ENCODE results near the gene BCL6. TPM values are rescaled to one million over a fixed set of nuclear protein-coding genes. Genes with fewer than 3 reads are reported as not detected.
"Not testable (repeated sequence)": the region's sequence is repeated elsewhere in the genome, so short reads cannot be mapped to it uniquely, and the experiment has no call there.

The BCL6 gene
- total and polyA plus RNA-seq, 2 donors (not counting 1 experiment from before 2014, with no cell fraction given): 21.2 to 48.2 TPM

- Histone ChIP-seq H4K20me1 (ENCODE audit: control insufficient read depth, insufficient read depth, low read length, poor library complexity, severe bottlenecking) (no peaks in the 10 kb centered on the region), H3K27ac (ENCODE audit: low read length in 2 of 2) (no peak overlapping the region), H3K36me3 (replicated peaks in 1 of 2; ENCODE audit: control extremely low read depth in 1 of 2, control insufficient read depth in 1 of 2, extremely low read depth in 1 of 2, insufficient read depth in 2 of 2, low read length in 1 of 2) (no peaks in the 10 kb centered on the region), H2AFZ (ENCODE audit: insufficient read depth, low read depth, low read length, poor library complexity, severe bottlenecking) (no peak overlapping the region), H3K4me1 (ENCODE audit: control insufficient read depth in 2 of 2, insufficient read depth in 2 of 2, low read length in 2 of 2) (no peaks in the 10 kb centered on the region), H3K27me3 (replicated peaks in 1 of 4; ENCODE audit: control extremely low read depth in 1 of 4, control insufficient read depth in 3 of 4, insufficient read depth in 4 of 4, low read length in 3 of 4) (peaks cover 0 to 17% (median 11%) of the 10 kb centered on the region in 4 experiments), H3K79me2 (ENCODE audit: control insufficient read depth, insufficient read depth, low read length) (no peaks in the 10 kb centered on the region), H3K4me3 (ENCODE audit: control extremely low read depth in 1 of 5, extremely low read depth in 1 of 5, insufficient read depth in 1 of 5, low read depth in 2 of 5, low read length in 4 of 5) (no peak overlapping the region), H3K4me2 (replicated peaks; ENCODE audit: low read depth, low read length, poor library complexity, severe bottlenecking) (no peak overlapping the region), H3K9me3 (ENCODE audit: control extremely low read depth in 1 of 3, control insufficient read depth in 2 of 3, insufficient read depth in 1 of 3, low read length in 2 of 3) (no peaks in the 10 kb centered on the region), H3K9ac (ENCODE audit: low read length) (no peak overlapping the region)
- Mint-ChIP-seq H3K27ac (no peak overlapping the region), H3K27me3 (peaks cover 34% of the 10 kb centered on the region), H3K4me3 (no peak overlapping the region), H3K9me3 (ENCODE audit: insufficient read depth) (peaks cover 3% of the 10 kb centered on the region), H3K4me1 (peaks cover 1% of the 10 kb centered on the region)
- ATAC-seq (ENCODE audit: low read depth) (no peak), DNase-seq (no peak)
- intact Hi-C loops (cut with micrococcal nuclease): no loop called here
- no peak for TF ChIP-seq CTCF (IDR thresholded peaks at IDR 0.05)
- TF ChIP-seq EZH2 (IDR thresholded peaks at IDR 0.05; ENCODE audit: borderline replicate concordance, insufficient read depth, low read depth, low read length, poor library complexity, severe bottlenecking): no peak
- CTCF ChIA-PET: interaction anchor here (0.5 to 10.3 kb wide), 4 partner anchors 13 to 856 kb away, joined by 3 to 479 read pairs (median 44); partner anchors contain the start of gene SST
- WGBS (ENCODE audit: insufficient coverage): no CpG with 5 or more reads among the region's 1 CpG
- POLR2A ChIA-PET: no interaction called here
Observed at GRCh38 chr3:187684444-187684843, 60.8 kb downstream of the BCL6 start.

- H4K20me1 ChIP-seq (ENCODE audit: control insufficient read depth, insufficient read depth, low read length, poor library complexity, severe bottlenecking); H3K27ac ChIP-seq (ENCODE audit: low read length in 2 of 2); ATAC-seq (ENCODE audit: low read depth); DNase-seq; intact Hi-C loops (cut with micrococcal nuclease); H3K9me3 ChIP-seq (ENCODE audit: control extremely low read depth in 1 of 3, control insufficient read depth in 2 of 3, insufficient read depth in 1 of 3, low read length in 2 of 3); H3K4me3 ChIP-seq (ENCODE audit: control extremely low read depth in 1 of 5, extremely low read depth in 1 of 5, insufficient read depth in 1 of 5, low read depth in 2 of 5, low read length in 4 of 5); POLR2A ChIA-PET; H3K36me3 ChIP-seq (replicated peaks in 1 of 2; ENCODE audit: control extremely low read depth in 1 of 2, control insufficient read depth in 1 of 2, extremely low read depth in 1 of 2, insufficient read depth in 2 of 2, low read length in 1 of 2); H3K9ac ChIP-seq (ENCODE audit: low read length); H3K9me3 Mint-ChIP-seq (ENCODE audit: insufficient read depth); H3K4me1 ChIP-seq (ENCODE audit: control insufficient read depth in 2 of 2, insufficient read depth in 2 of 2, low read length in 2 of 2); H3K79me2 ChIP-seq (ENCODE audit: control insufficient read depth, insufficient read depth, low read length); H3K4me1 Mint-ChIP-seq; H3K4me2 ChIP-seq (replicated peaks; ENCODE audit: low read depth, low read length, poor library complexity, severe bottlenecking); H3K27ac Mint-ChIP-seq; H2AFZ ChIP-seq (ENCODE audit: insufficient read depth, low read depth, low read length, poor library complexity, severe bottlenecking); H3K4me3 Mint-ChIP-seq: not testable (repeated sequence)
- CTCF ChIA-PET: interaction anchor here (0.7 to 10.3 kb wide), 7 partner anchors 10 to 1473 kb away, joined by 3 to 479 read pairs (median 30); partner anchors contain the start of gene SST
- H3K27me3 ChIP-seq (replicated peaks in 1 of 4; ENCODE audit: control extremely low read depth in 1 of 4, control insufficient read depth in 3 of 4, insufficient read depth in 4 of 4, low read length in 3 of 4): peaks cover 0 to 19% (median 9%) of the 10 kb centered on the region in 4 experiments
- 92% methylated on average over 9 of the region's 11 CpGs for WGBS (ENCODE audit: insufficient coverage)
- peaks cover 41% of the 10 kb centered on the region for H3K27me3 Mint-ChIP-seq
Observed at GRCh38 chr3:187681756-187682155, 63.5 kb downstream of the BCL6 start.
